Neuronal stem cell (in vitro differentiated cells): Measurements from ENCODE around the gene WNT4.

Source experiments
- DNase-seq: peaks from one replicate; pipeline ENCODE4 v3.0.0-alpha.2; 2013; ENCODE audit warnings: low spot score
- H2AFZ ChIP-seq: one replicate; pipeline ENCODE4 v1.6.1; 2013; ENCODE audit warnings: mild to moderate bottlenecking, low read length, inconsistent platforms
- H2AK5ac ChIP-seq: 2 replicates; pipeline ENCODE4 v1.6.1; 2013; ENCODE audit warnings: low read depth, mild to moderate bottlenecking, inconsistent platforms, low read length, moderate library complexity, mixed read lengths
- H2BK120ac ChIP-seq: 2 replicates; pipeline ENCODE4 v1.6.1; 2013; ENCODE audit warnings: low read depth, mild to moderate bottlenecking, inconsistent platforms, low read length, moderate library complexity, mixed read lengths
- H2BK12ac ChIP-seq: one replicate; pipeline ENCODE4 v1.6.1; 2013; ENCODE audit warnings: low read length, inconsistent platforms
- H2BK15ac ChIP-seq: 2 replicates; pipeline ENCODE4 v1.6.1; 2013; ENCODE audit warnings: mild to moderate bottlenecking, low read length, inconsistent platforms, mixed read lengths
- H2BK5ac ChIP-seq: one replicate; pipeline ENCODE4 v1.6.1; 2013; ENCODE audit warnings: inconsistent platforms, mild to moderate bottlenecking, low read length, moderate library complexity
- H3K14ac ChIP-seq: one replicate; pipeline ENCODE4 v1.6.1; 2013; ENCODE audit warnings: low read length, inconsistent platforms
- H3K18ac ChIP-seq: 2 replicates; pipeline ENCODE4 v1.6.1; 2013; ENCODE audit warnings: low read length, inconsistent platforms
- H3K23ac ChIP-seq: 2 replicates; pipeline ENCODE4 v1.6.1; 2013; ENCODE audit warnings: low read depth, mild to moderate bottlenecking, mixed read lengths, low read length, inconsistent platforms; ENCODE audit not compliant: poor library complexity
- H3K27ac ChIP-seq: replicated peaks from 3 replicates; pipeline ENCODE4 v1.5.1; 2013; ENCODE audit warnings: low read length, inconsistent platforms
- H3K27me3 ChIP-seq, 3 experiments: 2 replicates each; pipeline ENCODE4 v1.6.1; 2013; ENCODE audit warnings: low read length in 3 of 3, mild to moderate bottlenecking in 2 of 3, inconsistent platforms in 1 of 3, low read depth in 1 of 3, mixed read lengths in 1 of 3, moderate library complexity in 1 of 3; ENCODE audit not compliant: control insufficient read depth in 3 of 3, insufficient read depth in 3 of 3
- H3K36me3 ChIP-seq, 2 donors: replicated peaks in 1 of 2; 2 replicates each; pipeline ENCODE4 v1.6.1; 2013; ENCODE audit warnings: low read length in 2 of 2; ENCODE audit not compliant: control insufficient read depth in 2 of 2, insufficient read depth in 2 of 2
- H3K4ac ChIP-seq: 2 replicates; pipeline ENCODE4 v1.6.1; 2013; ENCODE audit warnings: inconsistent platforms, mild to moderate bottlenecking, low read length, moderate library complexity
- H3K4me1 ChIP-seq, 2 donors: 1 replicate in 1 of 2; 2 replicates in 1 of 2; pipeline ENCODE4 v1.6.1; 2013; ENCODE audit warnings: low read length in 2 of 2, low read depth in 1 of 2; ENCODE audit not compliant: control insufficient read depth in 2 of 2, insufficient read depth in 1 of 2
- H3K4me2 ChIP-seq: one replicate; pipeline ENCODE4 v1.6.1; 2013; ENCODE audit warnings: mild to moderate bottlenecking, low read length, inconsistent platforms; ENCODE audit not compliant: insufficient read depth, poor library complexity, severe bottlenecking
- H3K4me3 ChIP-seq, 2 donors: 2 replicates each; pipeline ENCODE4 v1.5.1; 2013; ENCODE audit warnings: low read length in 2 of 2, mild to moderate bottlenecking in 2 of 2, inconsistent platforms in 1 of 2, moderate library complexity in 1 of 2
- H3K79me1 ChIP-seq: one replicate; pipeline ENCODE4 v1.6.1; 2013; ENCODE audit warnings: low read depth, mild to moderate bottlenecking, inconsistent platforms, low read length, moderate library complexity
- H3K9ac ChIP-seq: one replicate; pipeline ENCODE4 v1.6.1; 2013; ENCODE audit warnings: mild to moderate bottlenecking, low read depth, low read length, inconsistent platforms; ENCODE audit not compliant: poor library complexity
- H3K9me3 ChIP-seq, 2 donors: replicated peaks in 1 of 2; 2 replicates each; pipeline versions ENCODE3 to v1.6.1; 2013; ENCODE audit warnings: low read length in 2 of 2, mild to moderate bottlenecking in 2 of 2, inconsistent platforms in 1 of 2, low read depth in 1 of 2, mixed read lengths in 1 of 2, moderate library complexity in 1 of 2; ENCODE audit not compliant: control insufficient read depth in 2 of 2, insufficient read depth in 1 of 2
- H4K8ac ChIP-seq: one replicate; pipeline ENCODE4 v1.6.1; 2013; ENCODE audit warnings: low read depth, mild to moderate bottlenecking, inconsistent platforms, low read length, moderate library complexity
- H4K91ac ChIP-seq: one replicate; pipeline ENCODE4 v1.6.1; 2013; ENCODE audit warnings: low read length, low read depth, mild to moderate bottlenecking, inconsistent platforms; ENCODE audit not compliant: poor library complexity
- WGBS, 2 donors: extraction: QIAGEN DNeasy Blood & Tissue Kit; methylation state at CpG; one replicate each; pipeline ENCODE4 v1.1.7; 2013; ENCODE audit warnings: missing lambda C conversion rate in 2 of 2, mixed read lengths in 1 of 2; ENCODE audit not compliant: insufficient read length in 2 of 2, insufficient replicate concordance in 1 of 2; ENCODE audit errors: extremely low coverage in 2 of 2; 5-methylcytosine and 5-hydroxymethylcytosine counted together

WNT4 gene

GRCh38 chr1:22168412-22168973 is 25.6 kb upstream of the WNT4 start:
- H3K4me3 ChIP-seq: no peak overlapping the region
- H3K79me1 ChIP-seq: no peaks in the 10 kb centered on the region
- H2BK120ac ChIP-seq: no peak overlapping the region
- no peaks in the 10 kb centered on the region for H3K9me3 ChIP-seq
- H3K9ac ChIP-seq: no peak overlapping the region
- H3K36me3 ChIP-seq: no peaks in the 10 kb centered on the region
- no peak overlapping the region for H2AFZ ChIP-seq
- no peak overlapping the region for H4K8ac ChIP-seq
- peaks cover 0 to 27% (median 0%) of the 10 kb centered on the region in 3 experiments for H3K27me3 ChIP-seq
- no peak overlapping the region for H3K4me2 ChIP-seq
- H3K18ac ChIP-seq: no peak overlapping the region
- no peak overlapping the region for H3K23ac ChIP-seq
- no peak overlapping the region for H2BK5ac ChIP-seq
- H3K4me1 ChIP-seq: no peaks in the 10 kb centered on the region
- H4K91ac ChIP-seq: no peak overlapping the region
- no peak overlapping the region for H2AK5ac ChIP-seq
- no peak overlapping the region for H3K4ac ChIP-seq
- no peak overlapping the region for H3K14ac ChIP-seq
- H2BK15ac ChIP-seq: no peak overlapping the region
- no peak overlapping the region for H2BK12ac ChIP-seq
- no peak overlapping the region for H3K27ac ChIP-seq
- WGBS, 2 donors: no CpG with 5 or more reads among the region's 4 CpGs
- no peak for DNase-seq

GRCh38 chr1:22166439-22166838 is 23.5 kb upstream of the WNT4 start:
- Histone ChIP-seq H2BK120ac (no peak overlapping the region), H3K14ac (no peak overlapping the region), H3K79me1 (no peaks in the 10 kb centered on the region), H3K23ac (no peak overlapping the region), H3K9ac (no peak overlapping the region), H3K4me3 (no peak overlapping the region), H2BK12ac (no peak overlapping the region), H2AFZ (no peak overlapping the region), H3K4me2 (no peak overlapping the region), H3K4ac (no peak overlapping the region), H3K27ac (no peak overlapping the region), H2AK5ac (no peak overlapping the region), H2BK5ac (no peak overlapping the region), H3K9me3 (no peaks in the 10 kb centered on the region), H4K91ac (no peak overlapping the region), H3K27me3 (peaks cover 0 to 40% (median 0%) of the 10 kb centered on the region in 3 experiments), H4K8ac (no peak overlapping the region), H3K4me1 (no peaks in the 10 kb centered on the region), H3K36me3 (no peaks in the 10 kb centered on the region), H3K18ac (no peak overlapping the region), H2BK15ac (no peak overlapping the region)
- DNase-seq: no peak
- WGBS, 2 donors: no CpG with 5 or more reads among the region's 1 CpG

- H3K18ac ChIP-seq: no peak overlapping the region
These were observed 22.2 kb upstream of the WNT4 start for GRCh38 chr1:22164841-22165808.

GRCh38 chr1:22163564-22163963 is 20.7 kb upstream of the WNT4 start:
- Histone ChIP-seq H3K4me2 (no peak overlapping the region), H2AFZ (no peak overlapping the region), H3K9me3 (no peaks in the 10 kb centered on the region), H2BK5ac (no peak overlapping the region), H3K4me3 (no peak overlapping the region), H3K27me3 (peaks cover 0 to 51% (median 4%) of the 10 kb centered on the region in 3 experiments), H2BK12ac (no peak overlapping the region), H3K4me1 (no peaks in the 10 kb centered on the region), H3K23ac (no peak overlapping the region), H3K4ac (no peak overlapping the region), H3K36me3 (no peaks in the 10 kb centered on the region), H2BK15ac (no peak overlapping the region), H2BK120ac (no peak overlapping the region), H4K8ac (no peak overlapping the region), H2AK5ac (peak overlapping the region; percentile 40), H3K27ac (no peak overlapping the region), H4K91ac (no peak overlapping the region), H3K18ac (no peak overlapping the region), H3K14ac (no peak overlapping the region), H3K79me1 (no peaks in the 10 kb centered on the region), H3K9ac (peak overlapping the region; percentile 6)
- no peak for DNase-seq
- no CpG with 5 or more reads among the region's 6 CpGs for WGBS, 2 donors

More at GRCh38 chr1:22164841-22165808, 22.2 kb upstream of the WNT4 start:
- Histone ChIP-seq H3K9ac (no peak overlapping the region), H3K4me1 (no peaks in the 10 kb centered on the region), H2BK5ac (no peak overlapping the region), H3K27me3 (peaks cover 0 to 45% (median 0%) of the 10 kb centered on the region in 3 experiments), H4K8ac (no peak overlapping the region), H2AFZ (no peak overlapping the region), H3K23ac (no peak overlapping the region), H3K27ac (no peak overlapping the region), H3K36me3 (no peaks in the 10 kb centered on the region), H3K14ac (no peak overlapping the region), H3K79me1 (no peaks in the 10 kb centered on the region), H3K4me3 (no peak overlapping the region), H3K4ac (no peak overlapping the region), H3K9me3 (no peaks in the 10 kb centered on the region), H2BK120ac (no peak overlapping the region), H2BK12ac (no peak overlapping the region), H2BK15ac (no peak overlapping the region), H2AK5ac (no peak overlapping the region), H4K91ac (no peak overlapping the region), H3K4me2 (no peak overlapping the region)
- DNase-seq: no peak
- WGBS, 2 donors: no CpG with 5 or more reads among the region's 14 CpGs
